KG1 (cell line): ENCODE measurements around the gene YTHDF1.
"Not testable (repeated sequence)": the region's sequence is repeated elsewhere in the genome, so short reads cannot be mapped to it uniquely, and the experiment has no call there.

Source experiments
- DNase-seq: peaks from one replicate; lab custom pipeline; 2025; lab: John Stamatoyannopoulos, UW

YTHDF1 gene

GRCh38 chr20:63226042-63226943 is 10.4 kb upstream of the YTHDF1 start:
- no peak for DNase-seq

- no peak for DNase-seq
Observed at GRCh38 chr20:63225082-63225454, 9.1 kb upstream of the YTHDF1 start.

- DNase-seq, result peak; percentile 4
Observed at GRCh38 chr20:63224412-63225081, 8.6 kb upstream of the YTHDF1 start.

GRCh38 chr20:63223826-63224207 is 7.9 kb upstream of the YTHDF1 start:
- DNase-seq, result no peak

GRCh38 chr20:63223121-63223825 is 7.3 kb upstream of the YTHDF1 start:
- DNase-seq, result no peak

- no peak for DNase-seq
Observed at GRCh38 chr20:63222541-63222940, 6.6 kb upstream of the YTHDF1 start.

GRCh38 chr20:63221400-63222053 is 5.6 kb upstream of the YTHDF1 start:
- DNase-seq, result not testable (repeated sequence)

- no peak for DNase-seq
Observed at GRCh38 chr20:63220696-63221399, 4.9 kb upstream of the YTHDF1 start.

- DNase-seq, result no peak
Observed at GRCh38 chr20:63219866-63220521, 4.1 kb upstream of the YTHDF1 start.

- no peak for DNase-seq
Observed at GRCh38 chr20:63219447-63219821, 3.5 kb upstream of the YTHDF1 start.

- DNase-seq, result no peak
Observed at GRCh38 chr20:63218701-63219446, 2.9 kb upstream of the YTHDF1 start.

GRCh38 chr20:63217706-63218105 is 1.8 kb upstream of the YTHDF1 start:
- DNase-seq, result no peak

GRCh38 chr20:63216849-63217471 is 1.0 kb upstream of the YTHDF1 start:
- no peak for DNase-seq

GRCh38 chr20:63215101-63216040 is 560 bp downstream of the YTHDF1 start:
- no peak for DNase-seq

- DNase-seq, result no peak
Observed at GRCh38 chr20:63214514-63214913, 1.4 kb downstream of the YTHDF1 start.

GRCh38 chr20:63212792-63213191 is 3.1 kb downstream of the YTHDF1 start:
- DNase-seq, result no peak

- DNase-seq, result no peak
Observed at GRCh38 chr20:63212393-63212730, 3.6 kb downstream of the YTHDF1 start.

- no peak for DNase-seq
Observed at GRCh38 chr20:63210011-63210605, 5.8 kb downstream of the YTHDF1 start.
